Ishikawa (cell line): Measurements from ENCODE around the gene TSPAN13.

Experiments
- CREB1 ChIP-seq: IDR thresholded peaks from 2 replicates; pipeline ENCODE4 v1.6.1; 2012; ENCODE audit warnings: low read depth
- FOXM1 ChIP-seq: IDR thresholded peaks from 2 replicates; pipeline ENCODE4 v1.6.1; 2012; ENCODE audit warnings: low read depth, borderline replicate concordance
- NFIC ChIP-seq: IDR thresholded peaks from 2 replicates; pipeline ENCODE4 v1.6.1; 2012
- TAF1 ChIP-seq: IDR thresholded peaks from 2 replicates; pipeline ENCODE4 v1.6.1; 2012; ENCODE audit warnings: low read depth, mild to moderate bottlenecking
- YY1 ChIP-seq: IDR thresholded peaks from 2 replicates; pipeline ENCODE4 v1.6.1; 2012; ENCODE audit warnings: low read depth

DNA sequence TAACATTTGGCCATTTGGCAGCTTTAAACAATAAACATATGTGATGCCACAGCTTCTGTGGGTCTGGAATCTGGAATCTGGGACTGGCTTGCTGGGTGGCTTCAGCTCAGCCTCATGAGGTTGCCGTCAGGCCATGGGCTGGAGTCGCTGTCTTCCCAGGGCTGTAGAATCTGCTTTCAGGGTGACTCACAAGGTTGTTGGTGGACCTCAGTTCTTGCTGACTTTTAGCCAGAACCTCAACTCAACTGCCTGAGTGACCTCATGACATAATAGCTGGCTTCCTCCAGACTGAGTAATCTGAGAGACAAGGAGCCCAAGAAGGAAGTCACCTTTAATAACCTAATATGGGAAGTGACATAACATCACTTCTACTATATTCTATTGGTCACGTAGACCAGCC, 44.6 kb upstream of the TSPAN13 start:
- TF ChIP-seq YY1, result no peak
- TF ChIP-seq FOXM1, result no peak
- TF ChIP-seq CREB1, result no peak
- TF ChIP-seq TAF1, result no peak
- TF ChIP-seq NFIC, result no peak
